Mammary epithelial cell (primary cell): ENCODE data around the gene PFAS.

Experiments
- EZH2 ChIP-seq: IDR thresholded peaks from 2 replicates; pipeline ENCODE4 v1.6.1; 2012; ENCODE audit warnings: low read length, inconsistent platforms, borderline replicate concordance
- TF ChIP-seq, protein P1 (sequence below), 2 donors: IDR thresholded peaks in 1 of 2; conservative IDR thresholded peaks in 1 of 2; 2 replicates each; pipeline ENCODE4 v1.5.1; 2011 to 2012; ENCODE audit warnings: inconsistent platforms in 2 of 2, low read length in 2 of 2, mild to moderate bottlenecking in 2 of 2, control low read depth in 1 of 2, low read depth in 1 of 2; ENCODE audit not compliant: insufficient read depth in 1 of 2; ENCODE audit errors: extremely low read depth in 1 of 2

DNA sequence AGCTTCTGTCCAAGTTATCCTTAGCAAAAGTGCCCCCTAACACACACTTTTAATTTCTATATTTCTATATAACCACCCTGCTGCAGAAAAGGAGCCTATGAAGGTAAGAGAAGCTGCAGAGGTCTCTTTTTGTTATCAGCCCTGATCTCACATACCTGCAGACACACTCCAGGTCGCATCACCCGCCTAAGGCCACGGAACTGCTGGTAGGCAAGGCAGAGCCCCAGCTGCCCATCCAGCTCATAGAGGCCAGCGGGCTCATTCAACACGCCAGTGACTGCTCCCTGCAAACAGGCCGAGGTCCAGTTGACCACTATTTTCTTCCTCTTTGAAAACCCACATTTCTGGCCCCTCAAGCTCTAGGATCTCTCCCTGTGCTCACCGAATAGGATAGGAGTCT is 13.4 kb upstream of the PFAS start:
- TF ChIP-seq, protein P1, sequence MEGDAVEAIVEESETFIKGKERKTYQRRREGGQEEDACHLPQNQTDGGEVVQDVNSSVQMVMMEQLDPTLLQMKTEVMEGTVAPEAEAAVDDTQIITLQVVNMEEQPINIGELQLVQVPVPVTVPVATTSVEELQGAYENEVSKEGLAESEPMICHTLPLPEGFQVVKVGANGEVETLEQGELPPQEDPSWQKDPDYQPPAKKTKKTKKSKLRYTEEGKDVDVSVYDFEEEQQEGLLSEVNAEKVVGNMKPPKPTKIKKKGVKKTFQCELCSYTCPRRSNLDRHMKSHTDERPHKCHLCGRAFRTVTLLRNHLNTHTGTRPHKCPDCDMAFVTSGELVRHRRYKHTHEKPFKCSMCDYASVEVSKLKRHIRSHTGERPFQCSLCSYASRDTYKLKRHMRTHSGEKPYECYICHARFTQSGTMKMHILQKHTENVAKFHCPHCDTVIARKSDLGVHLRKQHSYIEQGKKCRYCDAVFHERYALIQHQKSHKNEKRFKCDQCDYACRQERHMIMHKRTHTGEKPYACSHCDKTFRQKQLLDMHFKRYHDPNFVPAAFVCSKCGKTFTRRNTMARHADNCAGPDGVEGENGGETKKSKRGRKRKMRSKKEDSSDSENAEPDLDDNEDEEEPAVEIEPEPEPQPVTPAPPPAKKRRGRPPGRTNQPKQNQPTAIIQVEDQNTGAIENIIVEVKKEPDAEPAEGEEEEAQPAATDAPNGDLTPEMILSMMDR (conservative IDR thresholded peaks at IDR 0.05 in 1 of 2, IDR thresholded peaks at IDR 0.05 in 1 of 2; ENCODE audit: extremely low read depth in 1 of 2, insufficient read depth in 1 of 2, low read depth in 1 of 2, low read length in 2 of 2): no peak
- TF ChIP-seq EZH2: no peak
